H9 (cell line): ENCODE results near the gene AKT1S1. TPM values are rescaled to one million over a fixed set of nuclear protein-coding genes. Genes with fewer than 3 reads are reported as not detected.

Experiments used
- DNase-seq: peaks from one replicate; pipeline ENCODE4 v3.0.0-alpha.2; 2017
- H2AFZ ChIP-seq: one replicate; pipeline ENCODE4 v1.6.1; 2013; ENCODE audit warnings: mild to moderate bottlenecking, low read length, control low read depth, moderate library complexity
- H2AK5ac ChIP-seq: 2 replicates; pipeline ENCODE4 v1.6.1; 2013; ENCODE audit warnings: low read length, control low read depth, mixed read lengths; ENCODE audit not compliant: insufficient read length
- H2BK120ac ChIP-seq: one replicate; pipeline ENCODE4 v1.6.1; 2013; ENCODE audit warnings: low read depth, mild to moderate bottlenecking, low read length, control low read depth, inconsistent platforms; ENCODE audit not compliant: poor library complexity, severe bottlenecking
- H2BK12ac ChIP-seq: 2 replicates; pipeline ENCODE4 v1.6.1; 2013; ENCODE audit warnings: low read length, control low read depth, mixed read lengths, low read depth; ENCODE audit not compliant: insufficient read length
- H2BK15ac ChIP-seq: 2 replicates; pipeline ENCODE4 v1.6.1; 2013; ENCODE audit warnings: low read depth, low read length, control low read depth
- H2BK20ac ChIP-seq: one replicate; pipeline ENCODE4 v1.6.1; 2013; ENCODE audit warnings: low read depth, mild to moderate bottlenecking, low read length, control low read depth, inconsistent platforms; ENCODE audit not compliant: poor library complexity, severe bottlenecking
- H2BK5ac ChIP-seq: 2 replicates; pipeline ENCODE4 v1.6.1; 2013; ENCODE audit warnings: low read length, control low read depth, mixed read lengths; ENCODE audit not compliant: insufficient read length
- H3K14ac ChIP-seq: 2 replicates; pipeline ENCODE4 v1.6.1; 2013; ENCODE audit warnings: low read length, control low read depth; ENCODE audit not compliant: insufficient read depth
- H3K18ac ChIP-seq: 2 replicates; pipeline ENCODE4 v1.6.1; 2013; ENCODE audit warnings: low read depth, mild to moderate bottlenecking, mixed read lengths, low read length, control low read depth; ENCODE audit not compliant: insufficient read length
- H3K23ac ChIP-seq: 2 replicates; pipeline ENCODE4 v1.6.1; 2013; ENCODE audit warnings: low read length, control low read depth, mixed read lengths, low read depth; ENCODE audit not compliant: insufficient read length
- H3K23me2 ChIP-seq: 2 replicates; pipeline ENCODE4 v1.6.1; 2013; ENCODE audit warnings: low read depth, mild to moderate bottlenecking, mixed read lengths, low read length, control low read depth; ENCODE audit not compliant: insufficient read length, poor library complexity, severe bottlenecking
- H3K27ac ChIP-seq: 2 replicates; pipeline ENCODE4 v1.5.1; 2013; ENCODE audit warnings: low read length, control low read depth, mixed read lengths, low read depth; ENCODE audit not compliant: insufficient read length
- H3K27me3 ChIP-seq: 2 replicates; pipeline ENCODE4 v1.6.1; 2013; ENCODE audit warnings: low read length, control low read depth, inconsistent platforms; ENCODE audit not compliant: insufficient read depth
- H3K4ac ChIP-seq: 2 replicates; pipeline ENCODE4 v1.6.1; 2013; ENCODE audit warnings: low read depth, mild to moderate bottlenecking, control low read depth, inconsistent platforms, low read length, moderate library complexity
- H3K4me1 ChIP-seq: 2 replicates; pipeline ENCODE4 v1.6.1; 2013; ENCODE audit warnings: low read length, control low read depth, inconsistent platforms; ENCODE audit not compliant: insufficient read depth
- H3K4me2 ChIP-seq: 2 replicates; pipeline ENCODE4 v1.6.1; 2013; ENCODE audit warnings: low read length, control low read depth, mixed read lengths; ENCODE audit not compliant: insufficient read length, insufficient read depth
- H3K56ac ChIP-seq: 2 replicates; pipeline ENCODE4 v1.6.1; 2013; ENCODE audit warnings: low read depth, mild to moderate bottlenecking, mixed read lengths, low read length, control low read depth; ENCODE audit not compliant: insufficient read length
- H3K79me1 ChIP-seq: 2 replicates; pipeline ENCODE4 v1.6.1; 2013; ENCODE audit warnings: low read depth, mild to moderate bottlenecking, moderate library complexity, low read length, control low read depth, inconsistent platforms; ENCODE audit not compliant: insufficient read depth, poor library complexity, severe bottlenecking
- H3K79me2 ChIP-seq: 2 replicates; pipeline ENCODE4 v1.6.1; 2013; ENCODE audit warnings: low read length, control low read depth, inconsistent platforms; ENCODE audit not compliant: insufficient read depth
- H3K9ac ChIP-seq: 2 replicates; pipeline ENCODE4 v1.6.1; 2013; ENCODE audit warnings: low read length, control low read depth, mixed read lengths; ENCODE audit not compliant: insufficient read length; ENCODE audit errors: extremely low read depth
- H3K9me3 ChIP-seq: one replicate; pipeline ENCODE4 v1.6.1; 2013; ENCODE audit warnings: low read depth, low read length, inconsistent platforms; ENCODE audit not compliant: control insufficient read depth
- H3T11ph ChIP-seq: one replicate; pipeline ENCODE4 v1.6.1; 2013; ENCODE audit warnings: mild to moderate bottlenecking, low read length, control low read depth, inconsistent platforms
- H4K20me1 ChIP-seq: one replicate; pipeline ENCODE4 v1.6.1; 2013; ENCODE audit not compliant: control insufficient read depth, insufficient read length, insufficient read depth
- H4K5ac ChIP-seq: 2 replicates; pipeline ENCODE4 v1.6.1; 2013; ENCODE audit warnings: low read depth, mild to moderate bottlenecking, mixed read lengths, low read length, control low read depth; ENCODE audit not compliant: insufficient read length
- H4K8ac ChIP-seq: replicated peaks from 2 replicates; pipeline ENCODE4 v1.6.1; 2013; ENCODE audit warnings: low read length, control low read depth, mixed read lengths, low read depth; ENCODE audit not compliant: insufficient read length
- H4K91ac ChIP-seq: 2 replicates; pipeline ENCODE4 v1.6.1; 2013; ENCODE audit warnings: low read depth, mild to moderate bottlenecking, moderate library complexity, mixed read lengths, low read length, control low read depth; ENCODE audit not compliant: insufficient read length
- H3K27ac Mint-ChIP-seq, 3 experiments: 2 replicates in 2 of 3; 3 replicates in 1 of 3; pipeline ENCODE4 v1.8.0; 2020 to 2021; ENCODE audit warnings: mixed read lengths in 3 of 3, mild to moderate bottlenecking in 1 of 3, moderate library complexity in 1 of 3
- H3K27me3 Mint-ChIP-seq: 2 replicates; pipeline ENCODE4 v1.8.0; 2021; ENCODE audit warnings: low read depth, mild to moderate bottlenecking, moderate library complexity, mixed read lengths
- H3K36me3 Mint-ChIP-seq, 3 experiments: 2 replicates in 2 of 3; 3 replicates in 1 of 3; pipeline ENCODE4 v1.8.0; 2020 to 2021; ENCODE audit warnings: low read depth in 3 of 3, mixed read lengths in 3 of 3; ENCODE audit not compliant: insufficient read depth in 1 of 3
- H3K4me1 Mint-ChIP-seq, 2 experiments: 2 replicates each; pipeline ENCODE4 v1.8.0; 2020; ENCODE audit warnings: mixed read lengths in 2 of 2
- H3K4me3 Mint-ChIP-seq, 2 experiments: 2 replicates in 1 of 2; 3 replicates in 1 of 2; pipeline ENCODE4 v1.8.0; 2020 to 2021; ENCODE audit warnings: mild to moderate bottlenecking in 2 of 2, mixed read lengths in 2 of 2, moderate library complexity in 1 of 2
- H3K9me3 Mint-ChIP-seq, 2 experiments: 2 replicates in 1 of 2; 3 replicates in 1 of 2; pipeline ENCODE4 v1.8.0; 2020; ENCODE audit warnings: mild to moderate bottlenecking in 2 of 2, mixed read lengths in 2 of 2, moderate library complexity in 1 of 2
- CTCF ChIP-seq: fragments of 200-600 bp; sonication (generic); conservative IDR thresholded peaks from 3 replicates; pipeline ENCODE4 v1.8.0; 2021; ENCODE audit warnings: antibody characterized with exemption, mild to moderate bottlenecking
- WGBS: extraction: QIAGEN DNeasy Blood & Tissue Kit; methylation state at CpG from one replicate; pipeline ENCODE4 v1.1.7; 2013; ENCODE audit warnings: missing lambda C conversion rate, low lambda C conversion rate, mixed read lengths; ENCODE audit not compliant: insufficient read length; ENCODE audit errors: extremely low coverage; 5-methylcytosine and 5-hydroxymethylcytosine counted together
- total RNA-seq: library from RNA; stranded (reverse); gene quantifications from 2 replicates; pipeline ENCODE4 v1.2.1, GENCODE V29; 2021

Gene AKT1S1
- total RNA-seq, 1 experiment from 2014 or later: 43.5 TPM

DNA sequence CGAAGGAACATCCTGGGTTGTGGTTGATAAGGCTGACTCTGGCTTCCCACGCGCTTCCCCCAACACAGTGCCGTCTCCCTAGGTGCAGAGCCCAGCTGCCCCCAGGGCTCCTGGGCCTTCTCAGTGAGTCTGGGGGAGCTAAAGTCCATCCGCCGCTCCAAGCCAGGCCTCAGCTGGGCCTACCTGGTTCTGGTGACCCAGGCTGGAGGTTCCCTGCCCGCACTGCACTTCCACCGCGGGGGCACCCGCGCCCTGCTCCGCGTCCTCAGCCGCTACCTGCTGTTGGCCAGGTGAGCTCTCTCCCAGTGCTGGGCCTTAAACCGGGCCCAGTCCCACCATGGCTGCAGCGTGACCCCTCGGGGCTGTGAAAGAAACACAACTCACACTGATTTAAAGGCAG is 4.0 kb upstream of the AKT1S1 start:
- no peak overlapping the region for H3K9ac ChIP-seq
- no peak overlapping the region for H2BK5ac ChIP-seq
- no peak overlapping the region for H3K18ac ChIP-seq
- no peak overlapping the region for H3T11ph ChIP-seq
- H2BK15ac ChIP-seq: no peak overlapping the region
- WGBS: no CpG with 5 or more reads among the region's 17 CpGs
- no peak overlapping the region for H3K4me2 ChIP-seq
- no peaks in the 10 kb centered on the region for H3K9me3 ChIP-seq
- H3K27ac ChIP-seq: no peak overlapping the region
- Mint-ChIP-seq H3K9me3 (no peaks in the 10 kb centered on the region), H3K27me3 (no peaks in the 10 kb centered on the region), H3K4me1 (peaks cover 11 to 16% of the 10 kb centered on the region in 2 experiments), H3K27ac (no peak overlapping the region), H3K36me3 (peaks cover 53 to 67% (median 67%) of the 10 kb centered on the region in 3 experiments), H3K4me3 (no peak overlapping the region; a peak in 1 of 5 replicates)
- no peak overlapping the region for H3K4ac ChIP-seq
- H2BK12ac ChIP-seq: no peak overlapping the region
- no peak overlapping the region for H4K8ac ChIP-seq
- H3K4me1 ChIP-seq: no peaks in the 10 kb centered on the region
- no peak overlapping the region for H3K23ac ChIP-seq
- H3K14ac ChIP-seq: no peak overlapping the region
- no peak overlapping the region for H2BK120ac ChIP-seq
- H4K20me1 ChIP-seq: no peaks in the 10 kb centered on the region
- H2BK20ac ChIP-seq: no peak overlapping the region
- H3K79me2 ChIP-seq: no peaks in the 10 kb centered on the region
- H2AK5ac ChIP-seq: no peak overlapping the region
- no peaks in the 10 kb centered on the region for H3K27me3 ChIP-seq
- H4K91ac ChIP-seq: no peak overlapping the region
- no peak overlapping the region for H2AFZ ChIP-seq
- peaks cover 6% of the 10 kb centered on the region for H3K23me2 ChIP-seq
- H3K56ac ChIP-seq: no peak overlapping the region
- H3K79me1 ChIP-seq: no peaks in the 10 kb centered on the region
- TF ChIP-seq CTCF: no peak
- no peak for DNase-seq
- no peak overlapping the region for H4K5ac ChIP-seq
